ENCODE results near the gene RHD.

- no peak for TF ChIP-seq CTCF (IDR thresholded peaks at IDR 0.05; ENCODE audit: low read depth, low read length)
- no peak for TF ChIP-seq MYC (IDR thresholded peaks at IDR 0.05; ENCODE audit: low read depth, low read length)
- no peak for TF ChIP-seq POLR2A (IDR thresholded peaks at IDR 0.05; ENCODE audit: extremely low read depth, insufficient read length)
Measured at GRCh38 chr1:25253911-25254310, 18.4 kb upstream of the RHD start.
